Endothelial cell of umbilical vein (primary cell): ENCODE data around the gene PHF2. TPM values are rescaled to one million over a fixed set of nuclear protein-coding genes. Genes with fewer than 3 reads are reported as not detected.

Experiments
- BruUV-seq: library from RNA; stranded (reverse); fragments of 400-500 nt; replicated peaks from 2 replicates; lab custom pipeline; 2021; lab: Mats Ljungman, UMichigan
- CTCF ChIA-PET: fragments of 300-600, 350-600 bp; sonication (Branson Sonifier 250); formaldehyde crosslinking; loops from one replicate; lab custom pipeline; 2021; ENCODE audit warnings: antibody characterized with exemption, inconsistent platforms; lab: Charles Lee
- POLR2A ChIA-PET: fragments of 300-600, 350-600 bp; sonication (Branson Sonifier 250); formaldehyde crosslinking; loops from one replicate; lab custom pipeline; 2021; ENCODE audit warnings: antibody characterized with exemption, inconsistent platforms; lab: Charles Lee
- DNase-seq: peaks from one replicate; pipeline ENCODE4 v3.0.0-alpha.2; 2011; ENCODE audit warnings: low read depth, low spot score
- FAIRE-seq: peaks from 2 replicates; lab custom pipeline; 2011; peaks lifted over from hg19 to GRCh38; lab: Jason Lieb, UNC
- H2AFZ ChIP-seq: 2 replicates; pipeline ENCODE4 v1.6.0; 2012; ENCODE audit warnings: low read depth, low read length, control low read depth, inconsistent platforms
- H3K27ac ChIP-seq: 2 replicates; pipeline ENCODE4 v1.5.1; 2011; ENCODE audit warnings: low read depth, mild to moderate bottlenecking, control low read depth, low read length, moderate library complexity; ENCODE audit not compliant: insufficient read depth
- H3K27me3 ChIP-seq, 2 experiments: 2 replicates each; pipeline versions ENCODE4 v1.6.0 to v1.6.1; 2011; ENCODE audit warnings: low read length in 2 of 2, mixed read lengths in 1 of 2; ENCODE audit not compliant: control insufficient read depth in 2 of 2, insufficient read depth in 2 of 2
- H3K36me3 ChIP-seq, 2 experiments: 2 replicates in 1 of 2; 3 replicates in 1 of 2; pipeline ENCODE4 v1.5.1; 2011; ENCODE audit warnings: low read length in 2 of 2, mild to moderate bottlenecking in 1 of 2, moderate library complexity in 1 of 2; ENCODE audit not compliant: control insufficient read depth in 2 of 2, insufficient read depth in 2 of 2; ENCODE audit errors: extremely low read depth in 1 of 2
- H3K4me1 ChIP-seq: 3 replicates; pipeline ENCODE4 v1.5.1; 2011; ENCODE audit warnings: mild to moderate bottlenecking, low read length; ENCODE audit not compliant: control insufficient read depth, insufficient read depth; ENCODE audit errors: extremely low read depth
- H3K4me2 ChIP-seq: 2 replicates; pipeline ENCODE4 v1.6.1; 2011; ENCODE audit warnings: low read length, control low read depth, mixed read lengths; ENCODE audit not compliant: insufficient read depth
- H3K4me3 ChIP-seq, 3 experiments: fragments of 200-600 bp in 1 of 3; sonication (generic), shearing (Covaris generic) in 1 of 3; replicated peaks in 1 of 3; 2 replicates each; pipeline ENCODE4 v1.5.1; 2011 to 2016; ENCODE audit warnings: control low read depth in 3 of 3, low read length in 3 of 3, mild to moderate bottlenecking in 2 of 3, inconsistent platforms in 1 of 3, low read depth in 1 of 3, moderate library complexity in 1 of 3; ENCODE audit not compliant: insufficient read depth in 1 of 3
- H3K79me2 ChIP-seq: 2 replicates; pipeline ENCODE4 v1.6.0; 2012; ENCODE audit warnings: low read length, inconsistent platforms; ENCODE audit not compliant: control insufficient read depth, insufficient read depth
- H3K9ac ChIP-seq: replicated peaks from 2 replicates; pipeline ENCODE3; 2011; ENCODE audit warnings: low read length, control low read depth; ENCODE audit not compliant: insufficient read depth; ENCODE audit errors: extremely low read depth
- H3K9me1 ChIP-seq: replicated peaks from 3 replicates; pipeline ENCODE4 v1.6.0; 2011; ENCODE audit warnings: mild to moderate bottlenecking, low read length; ENCODE audit not compliant: control insufficient read depth, insufficient read depth; ENCODE audit errors: extremely low read depth
- H3K9me3 ChIP-seq: replicated peaks from 2 replicates; pipeline ENCODE4 v1.5.1; 2012; ENCODE audit warnings: low read length, inconsistent platforms; ENCODE audit not compliant: control insufficient read depth, insufficient read depth
- H4K20me1 ChIP-seq: replicated peaks from 2 replicates; pipeline ENCODE3; 2011; ENCODE audit warnings: mild to moderate bottlenecking, low read length; ENCODE audit not compliant: control insufficient read depth, insufficient read depth; ENCODE audit errors: extremely low read depth
- CTCF ChIP-seq, 2 donors: IDR thresholded peaks; 1 replicate in 1 of 2; 2 replicates in 1 of 2; pipeline ENCODE4 v1.5.1; 2011; ENCODE audit warnings: low read length in 2 of 2, mild to moderate bottlenecking in 2 of 2, moderate library complexity in 2 of 2, control low read depth in 1 of 2, inconsistent platforms in 1 of 2, low read depth in 1 of 2; ENCODE audit not compliant: insufficient read depth in 1 of 2; ENCODE audit errors: extremely low read depth in 1 of 2
- FOS ChIP-seq: IDR thresholded peaks from 2 replicates; pipeline ENCODE4 v1.6.1; 2011; ENCODE audit warnings: mild to moderate bottlenecking, low read length, moderate library complexity, borderline replicate concordance; ENCODE audit not compliant: insufficient read depth
- GATA2 ChIP-seq: IDR thresholded peaks from 2 replicates; pipeline ENCODE4 v1.7.0; 2011; ENCODE audit warnings: low read depth, mild to moderate bottlenecking, moderate library complexity, mixed read lengths, low read length; ENCODE audit not compliant: insufficient read length, insufficient read depth
- MAX ChIP-seq: IDR thresholded peaks from 2 replicates; pipeline ENCODE4 v1.6.1; 2011; ENCODE audit not compliant: insufficient read depth, insufficient read length
- POLR2A ChIP-seq: IDR thresholded peaks from 2 replicates; pipeline ENCODE4 v1.6.1; 2012; ENCODE audit warnings: low read depth, mild to moderate bottlenecking, control low read depth, low read length
- dilution Hi-C: fragments of 300-500 bp; cut with MboI; formaldehyde crosslinking; loops from one replicate; pipeline ENCODE4 v1.15.0; 2019; ENCODE audit warnings: low sequenced_read_pairs; ENCODE audit not compliant: extremely low pct_ligation_motif_present
- intact Hi-C: fragments of 100-400 bp; cut with micrococcal nuclease; formaldehyde crosslinking; loops from one replicate; pipeline ENCODE4 v1.10.0; 2022
- polyA plus RNA-seq, 4 experiments: library from polyadenylated mRNA; depleted of rRNA in 3 of 4; stranded (reverse) in 3 of 4; unstranded in 1 of 4; fragments of >200 nt; gene quantifications; 2 replicates each; pipeline versions ENCODE4 v1.2.1 to v1.2.3, GENCODE V29; 2011 to 2012; ENCODE audit warnings: missing spikeins in 1 of 4
- total RNA-seq: library from RNA; stranded (reverse); gene quantifications from 2 replicates; pipeline ENCODE4 v1.2.3, GENCODE V29; 2021

The PHF2 gene
- total and polyA plus RNA-seq, 2 donors (not counting 3 experiments of a cell fraction or from before 2014, with no cell fraction given), result 9.8 to 22.5 TPM

- Histone ChIP-seq H3K9ac (no peak overlapping the region), H4K20me1 (no peaks in the 10 kb centered on the region), H3K36me3 (no peaks in the 10 kb centered on the region), H3K9me3 (no peaks in the 10 kb centered on the region), H3K4me3 (no peak overlapping the region), H3K27me3 (no peaks in the 10 kb centered on the region), H3K4me2 (no peak overlapping the region), H3K9me1 (no peaks in the 10 kb centered on the region), H3K27ac (no peak overlapping the region), H3K79me2 (peaks cover 27% of the 10 kb centered on the region), H3K4me1 (no peaks in the 10 kb centered on the region), H2AFZ (no peak overlapping the region)
- POLR2A ChIA-PET, result no interaction called here
- dilution Hi-C loops, result no loop called here
- CTCF ChIA-PET, result interaction anchor here (0.8 to 1.5 kb wide), 4 partner anchors 9 to 28 kb away, joined by 3 to 5 read pairs (median 3); no protein-coding TSS in a partner anchor
- TF ChIP-seq GATA2 (no peak), POLR2A (no peak), FOS (no peak), CTCF (IDR thresholded peaks at IDR 0.05; ENCODE audit: extremely low read depth in 1 of 2, insufficient read depth in 1 of 2, low read depth in 1 of 2, low read length in 2 of 2) (peak in 1 of 2 donors; percentile 30), MAX (no peak)
- no peak for DNase-seq
- no TSS peak for BruUV-seq
- FAIRE-seq, result no peak
- intact Hi-C loops, result no loop called here
These were observed 11.4 kb downstream of the PHF2 start for GRCh38 chr9:93587651-93588347.
